Endothelial cell of umbilical vein (primary cell): ENCODE results near the gene ERLEC1. TPM values are rescaled to one million over a fixed set of nuclear protein-coding genes. Genes with fewer than 3 reads are reported as not detected.

Experiments used
- BruUV-seq: library from RNA; stranded (reverse); fragments of 400-500 nt; replicated peaks from 2 replicates; lab custom pipeline; 2021; lab: Mats Ljungman, UMichigan
- CTCF ChIA-PET: fragments of 300-600, 350-600 bp; sonication (Branson Sonifier 250); formaldehyde crosslinking; loops from one replicate; lab custom pipeline; 2021; ENCODE audit warnings: antibody characterized with exemption, inconsistent platforms; lab: Charles Lee
- POLR2A ChIA-PET: fragments of 300-600, 350-600 bp; sonication (Branson Sonifier 250); formaldehyde crosslinking; loops from one replicate; lab custom pipeline; 2021; ENCODE audit warnings: antibody characterized with exemption, inconsistent platforms; lab: Charles Lee
- DNase-seq: peaks from one replicate; pipeline ENCODE4 v3.0.0-alpha.2; 2011; ENCODE audit warnings: low read depth, low spot score
- FAIRE-seq: peaks from 2 replicates; lab custom pipeline; 2011; peaks lifted over from hg19 to GRCh38; lab: Jason Lieb, UNC
- H2AFZ ChIP-seq: 2 replicates; pipeline ENCODE4 v1.6.0; 2012; ENCODE audit warnings: low read depth, low read length, control low read depth, inconsistent platforms
- H3K27ac ChIP-seq: 2 replicates; pipeline ENCODE4 v1.5.1; 2011; ENCODE audit warnings: low read depth, mild to moderate bottlenecking, control low read depth, low read length, moderate library complexity; ENCODE audit not compliant: insufficient read depth
- H3K27me3 ChIP-seq, 2 experiments: 2 replicates each; pipeline versions ENCODE4 v1.6.0 to v1.6.1; 2011; ENCODE audit warnings: low read length in 2 of 2, mixed read lengths in 1 of 2; ENCODE audit not compliant: control insufficient read depth in 2 of 2, insufficient read depth in 2 of 2
- H3K36me3 ChIP-seq, 2 experiments: 2 replicates in 1 of 2; 3 replicates in 1 of 2; pipeline ENCODE4 v1.5.1; 2011; ENCODE audit warnings: low read length in 2 of 2, mild to moderate bottlenecking in 1 of 2, moderate library complexity in 1 of 2; ENCODE audit not compliant: control insufficient read depth in 2 of 2, insufficient read depth in 2 of 2; ENCODE audit errors: extremely low read depth in 1 of 2
- H3K4me1 ChIP-seq: 3 replicates; pipeline ENCODE4 v1.5.1; 2011; ENCODE audit warnings: mild to moderate bottlenecking, low read length; ENCODE audit not compliant: control insufficient read depth, insufficient read depth; ENCODE audit errors: extremely low read depth
- H3K4me2 ChIP-seq: 2 replicates; pipeline ENCODE4 v1.6.1; 2011; ENCODE audit warnings: low read length, control low read depth, mixed read lengths; ENCODE audit not compliant: insufficient read depth
- H3K4me3 ChIP-seq, 3 experiments: fragments of 200-600 bp in 1 of 3; sonication (generic), shearing (Covaris generic) in 1 of 3; replicated peaks in 1 of 3; 2 replicates each; pipeline ENCODE4 v1.5.1; 2011 to 2016; ENCODE audit warnings: control low read depth in 3 of 3, low read length in 3 of 3, mild to moderate bottlenecking in 2 of 3, inconsistent platforms in 1 of 3, low read depth in 1 of 3, moderate library complexity in 1 of 3; ENCODE audit not compliant: insufficient read depth in 1 of 3
- H3K79me2 ChIP-seq: 2 replicates; pipeline ENCODE4 v1.6.0; 2012; ENCODE audit warnings: low read length, inconsistent platforms; ENCODE audit not compliant: control insufficient read depth, insufficient read depth
- H3K9ac ChIP-seq: replicated peaks from 2 replicates; pipeline ENCODE3; 2011; ENCODE audit warnings: low read length, control low read depth; ENCODE audit not compliant: insufficient read depth; ENCODE audit errors: extremely low read depth
- H3K9me1 ChIP-seq: replicated peaks from 3 replicates; pipeline ENCODE4 v1.6.0; 2011; ENCODE audit warnings: mild to moderate bottlenecking, low read length; ENCODE audit not compliant: control insufficient read depth, insufficient read depth; ENCODE audit errors: extremely low read depth
- H3K9me3 ChIP-seq: replicated peaks from 2 replicates; pipeline ENCODE4 v1.5.1; 2012; ENCODE audit warnings: low read length, inconsistent platforms; ENCODE audit not compliant: control insufficient read depth, insufficient read depth
- H4K20me1 ChIP-seq: replicated peaks from 2 replicates; pipeline ENCODE3; 2011; ENCODE audit warnings: mild to moderate bottlenecking, low read length; ENCODE audit not compliant: control insufficient read depth, insufficient read depth; ENCODE audit errors: extremely low read depth
- CTCF ChIP-seq, 2 donors: IDR thresholded peaks; 1 replicate in 1 of 2; 2 replicates in 1 of 2; pipeline ENCODE4 v1.5.1; 2011; ENCODE audit warnings: low read length in 2 of 2, mild to moderate bottlenecking in 2 of 2, moderate library complexity in 2 of 2, control low read depth in 1 of 2, inconsistent platforms in 1 of 2, low read depth in 1 of 2; ENCODE audit not compliant: insufficient read depth in 1 of 2; ENCODE audit errors: extremely low read depth in 1 of 2
- EZH2 ChIP-seq: IDR thresholded peaks from 2 replicates; pipeline ENCODE4 v1.6.1; 2012; ENCODE audit warnings: borderline replicate concordance, low read depth, mild to moderate bottlenecking, moderate library complexity, low read length, inconsistent platforms; ENCODE audit not compliant: severe bottlenecking
- FOS ChIP-seq: IDR thresholded peaks from 2 replicates; pipeline ENCODE4 v1.6.1; 2011; ENCODE audit warnings: mild to moderate bottlenecking, low read length, moderate library complexity, borderline replicate concordance; ENCODE audit not compliant: insufficient read depth
- GATA2 ChIP-seq: IDR thresholded peaks from 2 replicates; pipeline ENCODE4 v1.7.0; 2011; ENCODE audit warnings: low read depth, mild to moderate bottlenecking, moderate library complexity, mixed read lengths, low read length; ENCODE audit not compliant: insufficient read length, insufficient read depth
- JUN ChIP-seq: IDR thresholded peaks from 2 replicates; pipeline ENCODE4 v1.6.1; 2011; ENCODE audit warnings: borderline replicate concordance, low read depth; ENCODE audit not compliant: insufficient read length, insufficient read depth
- MAX ChIP-seq: IDR thresholded peaks from 2 replicates; pipeline ENCODE4 v1.6.1; 2011; ENCODE audit not compliant: insufficient read depth, insufficient read length
- MYC ChIP-seq: IDR thresholded peaks from one replicate; pipeline ENCODE4 v1.6.1; 2011; ENCODE audit warnings: mild to moderate bottlenecking, low read depth, low read length
- POLR2A ChIP-seq: IDR thresholded peaks from 2 replicates; pipeline ENCODE4 v1.6.1; 2012; ENCODE audit warnings: low read depth, mild to moderate bottlenecking, control low read depth, low read length
- POLR2AphosphoS5 ChIP-seq: IDR thresholded peaks from 2 replicates; pipeline ENCODE4 v1.6.1; 2012; ENCODE audit warnings: low read depth, mild to moderate bottlenecking, control low read depth, low read length, moderate library complexity; ENCODE audit not compliant: insufficient read depth
- dilution Hi-C: fragments of 300-500 bp; cut with MboI; formaldehyde crosslinking; loops from one replicate; pipeline ENCODE4 v1.15.0; 2019; ENCODE audit warnings: low sequenced_read_pairs; ENCODE audit not compliant: extremely low pct_ligation_motif_present
- intact Hi-C: fragments of 100-400 bp; cut with micrococcal nuclease; formaldehyde crosslinking; loops from one replicate; pipeline ENCODE4 v1.10.0; 2022
- polyA plus RNA-seq, 4 experiments: library from polyadenylated mRNA; depleted of rRNA in 3 of 4; stranded (reverse) in 3 of 4; unstranded in 1 of 4; fragments of >200 nt; gene quantifications; 2 replicates each; pipeline versions ENCODE4 v1.2.1 to v1.2.3, GENCODE V29; 2011 to 2012; ENCODE audit warnings: missing spikeins in 1 of 4
- total RNA-seq: library from RNA; stranded (reverse); gene quantifications from 2 replicates; pipeline ENCODE4 v1.2.3, GENCODE V29; 2021

ERLEC1 gene
- total and polyA plus RNA-seq, 2 donors (not counting 3 experiments of a cell fraction or from before 2014, with no cell fraction given): 23.1 to 37.6 TPM

DNA sequence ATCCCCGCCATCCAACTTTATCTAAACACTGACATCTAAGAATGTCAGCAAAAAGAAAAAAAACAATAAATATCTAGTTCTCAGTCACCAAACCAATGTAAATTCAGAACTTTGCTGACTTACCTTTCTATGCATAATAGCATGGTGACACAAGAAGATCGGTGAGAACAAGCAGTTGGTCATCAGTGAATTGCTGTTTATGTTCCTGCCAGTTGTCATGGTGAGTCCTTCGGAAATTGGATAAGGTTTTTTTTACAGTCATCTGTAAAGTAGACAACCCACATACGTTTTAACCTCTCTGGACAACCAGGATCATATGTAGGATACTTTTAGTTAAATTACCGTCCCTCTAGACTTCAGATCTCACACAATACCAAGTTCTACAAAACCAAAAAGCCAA lies 79.1 kb downstream of the ERLEC1 start:
- intact Hi-C loops: no loop called here
- POLR2A ChIA-PET: no interaction called here
- Histone ChIP-seq H3K4me2 (no peak overlapping the region), H3K9me3 (no peaks in the 10 kb centered on the region), H3K27ac (no peak overlapping the region), H3K9me1 (no peaks in the 10 kb centered on the region), H3K4me1 (no peaks in the 10 kb centered on the region), H3K4me3 (no peak overlapping the region), H2AFZ (no peak overlapping the region), H4K20me1 (no peaks in the 10 kb centered on the region), H3K36me3 (peaks cover 7 to 21% of the 10 kb centered on the region in 2 experiments), H3K27me3 (no peaks in the 10 kb centered on the region), H3K9ac (no peak overlapping the region), H3K79me2 (no peaks in the 10 kb centered on the region)
- FAIRE-seq (no peak), DNase-seq (no peak)
- TF ChIP-seq JUN: no peak
- TF ChIP-seq POLR2AphosphoS5: no peak
- no peak for TF ChIP-seq POLR2A
- TF ChIP-seq CTCF (IDR thresholded peaks at IDR 0.05; ENCODE audit: extremely low read depth in 1 of 2, insufficient read depth in 1 of 2, low read depth in 1 of 2, low read length in 2 of 2): no peak
- no peak for TF ChIP-seq GATA2
- TF ChIP-seq MYC: no peak
- no peak for TF ChIP-seq FOS
- TF ChIP-seq EZH2: no peak
- TF ChIP-seq MAX: no peak
- dilution Hi-C loops: no loop called here
- BruUV-seq: no TSS peak
- CTCF ChIA-PET: no interaction called here
